Measurements from ENCODE around the gene EGFR.

- TF ChIP-seq CTCF (IDR thresholded peaks at IDR 0.05; ENCODE audit: low read depth, low read length) (no peak), EZH2phosphoT487 (IDR thresholded peaks at IDR 0.05; ENCODE audit: low read depth) (no peak)
These were observed 25.5 kb downstream of the EGFR start for GRCh38 chr7:55044371-55044717.
